Astrocyte (in vitro differentiated cells and primary cell): ENCODE results near the gene ITGA3. TPM values are rescaled to one million over a fixed set of nuclear protein-coding genes. Genes with fewer than 3 reads are reported as not detected.

Experiments used
- DNase-seq: peaks from one replicate; pipeline ENCODE4 v3.0.0-alpha.2; 2010; ENCODE audit warnings: low read depth
- FAIRE-seq: peaks from 2 replicates; lab custom pipeline; 2011; peaks lifted over from hg19 to GRCh38; lab: Jason Lieb, UNC
- H2AFZ ChIP-seq: 2 replicates; pipeline ENCODE4 v1.6.0; 2012; ENCODE audit warnings: low read depth, low read length, inconsistent platforms
- H3K27ac ChIP-seq: 2 replicates; pipeline ENCODE4 v1.5.1; 2011; ENCODE audit warnings: low read depth, low read length, inconsistent platforms
- H3K27me3 ChIP-seq: 2 replicates; pipeline ENCODE4 v1.6.0; 2011; ENCODE audit warnings: low read length, inconsistent platforms; ENCODE audit not compliant: insufficient read depth
- H3K36me3 ChIP-seq: 2 replicates; pipeline ENCODE4 v1.5.1; 2011; ENCODE audit warnings: low read length, inconsistent platforms; ENCODE audit not compliant: insufficient read depth
- H3K4me1 ChIP-seq: 2 replicates; pipeline ENCODE4 v1.5.1; 2011; ENCODE audit warnings: low read length, inconsistent platforms; ENCODE audit not compliant: insufficient read depth
- H3K4me2 ChIP-seq: 2 replicates; pipeline ENCODE4 v1.6.0; 2012; ENCODE audit warnings: low read length, inconsistent platforms
- H3K4me3 ChIP-seq: 2 replicates; pipeline ENCODE4 v1.5.1; 2011; ENCODE audit warnings: low read depth, mild to moderate bottlenecking, low read length, inconsistent platforms; ENCODE audit not compliant: insufficient read depth
- H3K79me2 ChIP-seq: 2 replicates; pipeline ENCODE4 v1.6.0; 2012; ENCODE audit warnings: mild to moderate bottlenecking, low read length, inconsistent platforms; ENCODE audit not compliant: insufficient read depth
- H3K9ac ChIP-seq: 2 replicates; pipeline ENCODE4 v1.6.0; 2012; ENCODE audit warnings: mild to moderate bottlenecking, low read length, inconsistent platforms
- H3K9me3 ChIP-seq: 2 replicates; pipeline ENCODE4 v1.5.1; 2012; ENCODE audit warnings: low read depth, mild to moderate bottlenecking, low read length, inconsistent platforms; ENCODE audit not compliant: insufficient read depth
- H4K20me1 ChIP-seq: 2 replicates; pipeline ENCODE4 v1.6.0; 2012; ENCODE audit warnings: low read length, inconsistent platforms; ENCODE audit not compliant: insufficient read depth
- H3K27ac Mint-ChIP-seq: one replicate; pipeline ENCODE4 v1.8.0; 2021; ENCODE audit warnings: mild to moderate bottlenecking, mixed read lengths; ENCODE audit not compliant: unreplicated experiment
- H3K27me3 Mint-ChIP-seq: one replicate; pipeline ENCODE4 v1.8.0; 2021; ENCODE audit warnings: low read depth, mixed read lengths; ENCODE audit not compliant: unreplicated experiment
- H3K36me3 Mint-ChIP-seq: one replicate; pipeline ENCODE4 v1.8.0; 2021; ENCODE audit warnings: low read depth, mixed read lengths; ENCODE audit not compliant: unreplicated experiment
- H3K4me1 Mint-ChIP-seq: one replicate; pipeline ENCODE4 v1.8.0; 2021; ENCODE audit warnings: low read depth, mixed read lengths; ENCODE audit not compliant: unreplicated experiment
- H3K4me3 Mint-ChIP-seq: one replicate; pipeline ENCODE4 v1.8.0; 2021; ENCODE audit warnings: mild to moderate bottlenecking, moderate library complexity, mixed read lengths; ENCODE audit not compliant: unreplicated experiment
- H3K9me3 Mint-ChIP-seq: one replicate; pipeline ENCODE4 v1.8.0; 2021; ENCODE audit warnings: mild to moderate bottlenecking, mixed read lengths; ENCODE audit not compliant: unreplicated experiment
- EZH2 ChIP-seq: IDR thresholded peaks from 2 replicates; pipeline ENCODE4 v1.6.1; 2012; ENCODE audit warnings: mild to moderate bottlenecking, low read length, inconsistent platforms; ENCODE audit not compliant: insufficient read depth
- total RNA-seq: library from RNA; stranded (reverse); gene quantifications from 2 replicates; pipeline ENCODE4 v1.2.1, GENCODE V29; 2021
- TF ChIP-seq, protein P1 (sequence below): IDR thresholded peaks from 2 replicates; pipeline ENCODE4 v1.5.1; 2011; ENCODE audit warnings: low read depth, mild to moderate bottlenecking, inconsistent platforms, low read length, moderate library complexity; ENCODE audit not compliant: insufficient read depth

The ITGA3 gene
- total RNA-seq, 1 donor from 2014 or later, result 319 TPM

DNA sequence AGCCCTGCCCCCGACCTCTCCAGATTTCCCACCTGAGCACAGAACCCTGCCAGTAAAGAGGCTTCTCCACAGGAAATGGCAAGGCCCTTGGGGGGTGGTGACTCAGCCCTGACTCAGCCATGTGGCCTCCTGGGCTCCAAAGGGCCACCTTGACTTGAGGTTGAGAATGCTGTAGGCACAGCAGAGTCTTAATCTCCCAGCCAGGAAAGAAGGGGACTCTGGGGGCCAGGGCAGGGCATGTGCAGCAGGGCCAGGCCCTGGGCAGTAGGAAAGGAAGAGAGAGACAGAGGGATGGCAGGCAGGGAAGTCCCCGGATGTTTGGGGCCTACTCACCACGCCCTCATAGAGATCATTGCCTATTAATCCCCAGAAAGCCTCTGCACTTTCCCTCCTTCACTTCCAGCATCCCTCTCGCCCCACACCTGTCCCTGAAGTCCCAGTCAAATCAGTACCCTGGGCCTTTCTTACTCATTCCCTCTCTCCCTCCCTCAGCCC, 4.8 kb upstream of the ITGA3 start:
- H3K27me3 ChIP-seq, result no peaks in the 10 kb centered on the region
- Mint-ChIP-seq H3K36me3 (no peaks in the 10 kb centered on the region), H3K27ac (peak overlapping the region; percentile 98), H3K9me3 (no peaks in the 10 kb centered on the region), H3K4me3 (peak overlapping the region; percentile 54), H3K4me1 (peaks cover 77% of the 10 kb centered on the region), H3K27me3 (no peaks in the 10 kb centered on the region)
- peak overlapping the region; percentile 69 for H3K4me2 ChIP-seq
- peak overlapping the region; percentile 3 for H3K4me3 ChIP-seq
- FAIRE-seq (no peak), DNase-seq (peak; percentile 80)
- peak overlapping the region; percentile 88 for H3K27ac ChIP-seq
- H2AFZ ChIP-seq, result no peak overlapping the region
- TF ChIP-seq, protein P1, sequence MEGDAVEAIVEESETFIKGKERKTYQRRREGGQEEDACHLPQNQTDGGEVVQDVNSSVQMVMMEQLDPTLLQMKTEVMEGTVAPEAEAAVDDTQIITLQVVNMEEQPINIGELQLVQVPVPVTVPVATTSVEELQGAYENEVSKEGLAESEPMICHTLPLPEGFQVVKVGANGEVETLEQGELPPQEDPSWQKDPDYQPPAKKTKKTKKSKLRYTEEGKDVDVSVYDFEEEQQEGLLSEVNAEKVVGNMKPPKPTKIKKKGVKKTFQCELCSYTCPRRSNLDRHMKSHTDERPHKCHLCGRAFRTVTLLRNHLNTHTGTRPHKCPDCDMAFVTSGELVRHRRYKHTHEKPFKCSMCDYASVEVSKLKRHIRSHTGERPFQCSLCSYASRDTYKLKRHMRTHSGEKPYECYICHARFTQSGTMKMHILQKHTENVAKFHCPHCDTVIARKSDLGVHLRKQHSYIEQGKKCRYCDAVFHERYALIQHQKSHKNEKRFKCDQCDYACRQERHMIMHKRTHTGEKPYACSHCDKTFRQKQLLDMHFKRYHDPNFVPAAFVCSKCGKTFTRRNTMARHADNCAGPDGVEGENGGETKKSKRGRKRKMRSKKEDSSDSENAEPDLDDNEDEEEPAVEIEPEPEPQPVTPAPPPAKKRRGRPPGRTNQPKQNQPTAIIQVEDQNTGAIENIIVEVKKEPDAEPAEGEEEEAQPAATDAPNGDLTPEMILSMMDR, result no peak
- TF ChIP-seq EZH2, result no peak
- no peaks in the 10 kb centered on the region for H3K9me3 ChIP-seq
- peaks cover 79% of the 10 kb centered on the region for H3K4me1 ChIP-seq
- peak overlapping the region; percentile 56 for H3K9ac ChIP-seq
- peaks cover 21% of the 10 kb centered on the region for H3K79me2 ChIP-seq
- no peaks in the 10 kb centered on the region for H3K36me3 ChIP-seq
- no peaks in the 10 kb centered on the region for H4K20me1 ChIP-seq

DNA sequence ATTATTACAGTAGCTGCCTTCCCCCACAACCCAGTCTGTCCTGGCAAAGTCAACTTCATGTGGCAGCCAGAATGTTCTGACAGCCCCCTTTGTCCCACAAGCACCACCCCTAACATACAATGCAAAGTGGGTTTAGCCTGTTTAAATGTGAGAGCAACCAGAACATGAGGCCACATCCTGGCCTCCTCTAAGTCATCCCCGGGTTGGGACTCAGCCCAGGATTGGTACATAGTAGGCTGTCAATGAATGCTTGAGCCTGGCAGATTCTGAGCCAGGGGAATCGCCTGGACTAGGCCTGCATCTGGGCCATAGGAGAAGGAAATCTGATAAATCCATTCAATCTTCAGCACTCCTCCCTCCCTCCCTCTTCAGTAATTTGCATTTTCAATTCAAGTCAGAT, 4.3 kb upstream of the ITGA3 start:
- H3K4me1 ChIP-seq, result peaks cover 76% of the 10 kb centered on the region
- peak overlapping the region; percentile 54 for H3K4me3 Mint-ChIP-seq
- no peak overlapping the region for H2AFZ ChIP-seq

More for the DNA sequence above, 4.3 kb upstream of the ITGA3 start:
- Mint-ChIP-seq H3K36me3 (no peaks in the 10 kb centered on the region), H3K27ac (peak overlapping the region; percentile 98), H3K9me3 (no peaks in the 10 kb centered on the region), H3K27me3 (no peaks in the 10 kb centered on the region), H3K4me1 (peaks cover 73% of the 10 kb centered on the region)
- Histone ChIP-seq H3K27ac (peak overlapping the region; percentile 88), H3K4me3 (peak overlapping the region; percentile 7), H3K27me3 (no peaks in the 10 kb centered on the region), H4K20me1 (no peaks in the 10 kb centered on the region), H3K79me2 (peaks cover 25% of the 10 kb centered on the region), H3K4me2 (peak overlapping the region; percentile 69), H3K9me3 (no peaks in the 10 kb centered on the region), H3K36me3 (no peaks in the 10 kb centered on the region), H3K9ac (peak overlapping the region; percentile 56)
- no peak for DNase-seq
- TF ChIP-seq, protein P1, result no peak
- TF ChIP-seq EZH2, result no peak
- no peak for FAIRE-seq
